ENCODE measurements around the gene ZBTB17. TPM values are rescaled to one million over a fixed set of nuclear protein-coding genes. Genes with fewer than 3 reads are reported as not detected.
"Not testable (repeated sequence)": the region's sequence is repeated elsewhere in the genome, so short reads cannot be mapped to it uniquely, and the experiment has no call there.

Gene ZBTB17
- total and polyA plus RNA-seq, 10 of the 15 experiments (the other 5 are each of a cell fraction or from before 2014, with no cell fraction given): 0.87 to 59.4 (median 38.7) TPM

GRCh38 chr1:15928971-15929965 lies 46.6 kb downstream of the ZBTB17 start:
- intact Hi-C loops (cut with micrococcal nuclease; ENCODE audit: unreplicated experiment) (no loop called here), in situ Hi-C loops (cut with MboI) (no loop called here)
- H3K9me3 ChIP-seq (replicated peaks; ENCODE audit: control insufficient read depth, insufficient read depth, low read length): no peaks in the 10 kb centered on the region
- 95% methylated on average over 17 of the region's 17 CpGs for WGBS (ENCODE audit: insufficient coverage, insufficient replicate concordance, low lambda C conversion rate, missing lambda C conversion rate)
- no peaks in the 10 kb centered on the region for H3K27me3 ChIP-seq (replicated peaks in 1 of 2; ENCODE audit: control insufficient read depth in 2 of 2, insufficient read depth in 2 of 2, low read length in 1 of 2)
- H3K9ac ChIP-seq (ENCODE audit: control insufficient read depth, insufficient read depth, low read length): no peak overlapping the region
- TF ChIP-seq NR2C2 (IDR thresholded peaks at IDR 0.05; ENCODE audit: borderline replicate concordance, control insufficient read depth, insufficient read length, low read depth) (no peak), MYB (IDR thresholded peaks at IDR 0.05; ENCODE audit: borderline replicate concordance, low read depth, low read length) (no peak), MAX (IDR thresholded peaks at IDR 0.05; ENCODE audit: low read depth, low read length) (no peak), CHD4 (IDR thresholded peaks at IDR 0.05) (no peak), USF2 (IDR thresholded peaks at IDR 0.05; ENCODE audit: borderline replicate concordance, low read depth, low read length) (no peak)
- no peak for FAIRE-seq
- POLR2A ChIA-PET: interaction anchor here (0.7 to 1.4 kb wide), 2 partner anchors 9 to 86 kb away, joined by 3 to 4 read pairs; no protein-coding TSS in a partner anchor
- H3K27ac ChIP-seq (ENCODE audit: control insufficient read depth, insufficient read depth): no peak overlapping the region
- H3K4me1 ChIP-seq (ENCODE audit: control insufficient read depth, insufficient read depth, low read length): no peaks in the 10 kb centered on the region
- no peak overlapping the region for H2AFZ ChIP-seq (ENCODE audit: control insufficient read depth, low read depth, low read length)
- no TSS peak for BruUV-seq (replicated peaks)
- RAD21 ChIA-PET (ENCODE audit: unreplicated experiment): no interaction called here
- no peaks in the 10 kb centered on the region for H4K20me1 ChIP-seq (ENCODE audit: control insufficient read depth, insufficient read depth)
- H3K36me3 ChIP-seq (ENCODE audit: control insufficient read depth in 2 of 2, insufficient read depth in 2 of 2, low read length in 1 of 2): peaks cover 37 to 41% of the 10 kb centered on the region in 2 experiments
- ATAC-seq: no peak
- SMC1A ChIA-PET (ENCODE audit: uncharacterized antibody, unreplicated experiment): interaction anchor here (0.8 kb wide), 1 partner anchor 113 kb away, joined by 3 read pairs; no protein-coding TSS in a partner anchor
- CTCF ChIA-PET: interaction anchor here (0.9 to 1.0 kb wide), 2 partner anchors 114 to 152 kb away, joined by 3 read pairs; no protein-coding TSS in a partner anchor
- DNase-seq (ENCODE audit: low read depth, low spot score): no peak
- no peak overlapping the region for H3K4me2 ChIP-seq (ENCODE audit: control insufficient read depth, insufficient read depth)
- no peak overlapping the region for H3K4me3 ChIP-seq
- H3K79me2 ChIP-seq (ENCODE audit: control insufficient read depth, insufficient read depth, low read length): no peaks in the 10 kb centered on the region

GRCh38 chr1:15926448-15926847 lies 49.5 kb downstream of the ZBTB17 start:
- BruUV-seq (replicated peaks); H3K4me1 ChIP-seq (ENCODE audit: control insufficient read depth, insufficient read depth, low read length); H3K9me3 ChIP-seq (replicated peaks; ENCODE audit: control insufficient read depth, insufficient read depth, low read length); H3K9ac ChIP-seq (ENCODE audit: control insufficient read depth, insufficient read depth, low read length); H3K27ac ChIP-seq (ENCODE audit: control insufficient read depth, insufficient read depth); FAIRE-seq; H3K4me2 ChIP-seq (ENCODE audit: control insufficient read depth, insufficient read depth); intact Hi-C loops (cut with micrococcal nuclease; ENCODE audit: unreplicated experiment); in situ Hi-C loops (cut with MboI); RAD21 ChIA-PET (ENCODE audit: unreplicated experiment); ATAC-seq; H3K27me3 ChIP-seq (replicated peaks in 1 of 2; ENCODE audit: control insufficient read depth in 2 of 2, insufficient read depth in 2 of 2, low read length in 1 of 2); POLR2A ChIA-PET; H2AFZ ChIP-seq (ENCODE audit: control insufficient read depth, low read depth, low read length); H3K79me2 ChIP-seq (ENCODE audit: control insufficient read depth, insufficient read depth, low read length); H3K4me3 ChIP-seq; DNase-seq (ENCODE audit: low read depth, low spot score); H4K20me1 ChIP-seq (ENCODE audit: control insufficient read depth, insufficient read depth): not testable (repeated sequence)
- H3K36me3 ChIP-seq (ENCODE audit: control insufficient read depth in 2 of 2, insufficient read depth in 2 of 2, low read length in 1 of 2): peaks cover 17 to 53% of the 10 kb centered on the region in 2 experiments
- WGBS (ENCODE audit: insufficient coverage, insufficient replicate concordance, low lambda C conversion rate, missing lambda C conversion rate): 97% methylated on average over 3 of the region's 8 CpGs
- ChIA-PET CTCF (interaction anchor here (1.1 to 2.1 kb wide), 2 partner anchors 111 to 135 kb away, joined by 4 to 6 read pairs; no protein-coding TSS in a partner anchor), SMC1A (ENCODE audit: uncharacterized antibody, unreplicated experiment) (interaction anchor here (0.7 to 1.5 kb wide), 5 partner anchors 20 to 134 kb away, joined by 3 read pairs; no protein-coding TSS in a partner anchor)
